ENCODE measurements around the gene PCLO. TPM values are rescaled to one million over a fixed set of nuclear protein-coding genes. Genes with fewer than 3 reads are reported as not detected.
"Not testable (repeated sequence)": the region's sequence is repeated elsewhere in the genome, so short reads cannot be mapped to it uniquely, and the experiment has no call there.

PCLO gene
- total and polyA plus RNA-seq, 2 donors, result 0.57 to 6.5 TPM

- Histone ChIP-seq H3K36me3 (ENCODE audit: insufficient read depth) (no peaks in the 10 kb centered on the region), H3K27ac (ENCODE audit: low read depth) (no peak overlapping the region), H3K4me1 (ENCODE audit: insufficient read depth) (no peaks in the 10 kb centered on the region), H3K4me3 (ENCODE audit: low read depth, low read length) (no peak overlapping the region)
- DNase-seq (ENCODE audit: extremely low spot score), result no peak
- WGBS, result 86% methylated on average over 4 of the region's 4 CpGs
Measured at GRCh38 chr7:82950436-82950835, 212.2 kb downstream of the PCLO start.

GRCh38 chr7:82945480-82945879 lies 217.2 kb downstream of the PCLO start:
- H3K4me1 ChIP-seq (ENCODE audit: insufficient read depth), result no peaks in the 10 kb centered on the region
- H3K4me3 ChIP-seq (ENCODE audit: low read depth, low read length), result no peak overlapping the region
- H3K36me3 ChIP-seq (ENCODE audit: insufficient read depth), result no peaks in the 10 kb centered on the region
- WGBS, result 72% methylated on average over 3 of the region's 3 CpGs
- H3K27ac ChIP-seq (ENCODE audit: low read depth), result no peak overlapping the region
- no peak for DNase-seq (ENCODE audit: extremely low spot score)

- Histone ChIP-seq H3K36me3 (ENCODE audit: insufficient read depth) (no peaks in the 10 kb centered on the region), H3K27ac (ENCODE audit: low read depth) (no peak overlapping the region), H3K4me1 (ENCODE audit: insufficient read depth) (no peaks in the 10 kb centered on the region), H3K4me3 (ENCODE audit: low read depth, low read length) (no peak overlapping the region)
- no peak for DNase-seq (ENCODE audit: extremely low spot score)
- WGBS, result 64% methylated on average over 4 of the region's 4 CpGs
Measured at GRCh38 chr7:82945056-82945455, 217.6 kb downstream of the PCLO start.

- no peak overlapping the region for H3K27ac ChIP-seq (ENCODE audit: low read depth)
- 85% methylated on average over 1 of the region's 1 CpG for WGBS
- H3K4me3 ChIP-seq (ENCODE audit: low read depth, low read length), result no peak overlapping the region
- H3K4me1 ChIP-seq (ENCODE audit: insufficient read depth), result no peaks in the 10 kb centered on the region
- no peak for DNase-seq (ENCODE audit: extremely low spot score)
- no peaks in the 10 kb centered on the region for H3K36me3 ChIP-seq (ENCODE audit: insufficient read depth)
Measured at GRCh38 chr7:82932516-82932915, 230.2 kb downstream of the PCLO start.

GRCh38 chr7:82926477-82926876 lies 236.2 kb downstream of the PCLO start:
- Histone ChIP-seq H3K4me1 (ENCODE audit: insufficient read depth) (no peaks in the 10 kb centered on the region), H3K4me3 (ENCODE audit: low read depth, low read length) (no peak overlapping the region), H3K27ac (ENCODE audit: low read depth) (no peak overlapping the region), H3K36me3 (ENCODE audit: insufficient read depth) (no peaks in the 10 kb centered on the region)
- DNase-seq (ENCODE audit: extremely low spot score), result no peak
- WGBS, result 87% methylated on average over 2 of the region's 2 CpGs

GRCh38 chr7:82925331-82925730 lies 237.4 kb downstream of the PCLO start:
- Histone ChIP-seq H3K4me1 (ENCODE audit: insufficient read depth) (no peaks in the 10 kb centered on the region), H3K4me3 (ENCODE audit: low read depth, low read length) (no peak overlapping the region), H3K27ac (ENCODE audit: low read depth) (no peak overlapping the region), H3K36me3 (ENCODE audit: insufficient read depth) (no peaks in the 10 kb centered on the region)
- DNase-seq (ENCODE audit: extremely low spot score), result no peak

GRCh38 chr7:82906502-82906901 lies 256.2 kb downstream of the PCLO start:
- 92% methylated on average over 1 of the region's 1 CpG for WGBS
- Histone ChIP-seq H3K4me1 (ENCODE audit: insufficient read depth) (no peaks in the 10 kb centered on the region), H3K36me3 (ENCODE audit: insufficient read depth) (no peaks in the 10 kb centered on the region), H3K4me3 (ENCODE audit: low read depth, low read length) (no peak overlapping the region), H3K27ac (ENCODE audit: low read depth) (no peak overlapping the region)
- DNase-seq (ENCODE audit: extremely low spot score), result no peak

- Histone ChIP-seq H3K4me3 (ENCODE audit: low read depth, low read length) (no peak overlapping the region), H3K4me1 (ENCODE audit: insufficient read depth) (no peaks in the 10 kb centered on the region), H3K27ac (ENCODE audit: low read depth) (no peak overlapping the region), H3K36me3 (ENCODE audit: insufficient read depth) (no peaks in the 10 kb centered on the region)
- WGBS, result 74% methylated on average over 3 of the region's 3 CpGs
- DNase-seq (ENCODE audit: extremely low spot score), result no peak
Measured at GRCh38 chr7:82904871-82905270, 257.8 kb downstream of the PCLO start.

GRCh38 chr7:82901098-82901497 lies 261.6 kb downstream of the PCLO start:
- not testable (repeated sequence) for H3K4me3 ChIP-seq (ENCODE audit: low read depth, low read length); H3K4me1 ChIP-seq (ENCODE audit: insufficient read depth); H3K27ac ChIP-seq (ENCODE audit: low read depth); DNase-seq (ENCODE audit: extremely low spot score); H3K36me3 ChIP-seq (ENCODE audit: insufficient read depth)
- 74% methylated on average over 2 of the region's 2 CpGs for WGBS

GRCh38 chr7:82897500-82897899 lies 265.2 kb downstream of the PCLO start:
- no peaks in the 10 kb centered on the region for H3K36me3 ChIP-seq (ENCODE audit: insufficient read depth)
- no peak overlapping the region for H3K27ac ChIP-seq (ENCODE audit: low read depth)
- H3K4me1 ChIP-seq (ENCODE audit: insufficient read depth), result no peaks in the 10 kb centered on the region
- no peak for DNase-seq (ENCODE audit: extremely low spot score)
- no peak overlapping the region for H3K4me3 ChIP-seq (ENCODE audit: low read depth, low read length)
- 85% methylated on average over 3 of the region's 3 CpGs for WGBS

- not testable (repeated sequence) for DNase-seq (ENCODE audit: extremely low spot score); H3K27ac ChIP-seq (ENCODE audit: low read depth); H3K4me1 ChIP-seq (ENCODE audit: insufficient read depth); H3K4me3 ChIP-seq (ENCODE audit: low read depth, low read length); H3K36me3 ChIP-seq (ENCODE audit: insufficient read depth)
- 68% methylated on average over 7 of the region's 7 CpGs for WGBS
Measured at GRCh38 chr7:82894341-82894740, 268.3 kb downstream of the PCLO start.

GRCh38 chr7:82886324-82886723 lies 276.4 kb downstream of the PCLO start:
- H3K4me3 ChIP-seq (ENCODE audit: low read depth, low read length), result no peak overlapping the region
- no peaks in the 10 kb centered on the region for H3K36me3 ChIP-seq (ENCODE audit: insufficient read depth)
- 49% methylated on average over 1 of the region's 1 CpG for WGBS
- H3K4me1 ChIP-seq (ENCODE audit: insufficient read depth), result no peaks in the 10 kb centered on the region
- no peak for DNase-seq (ENCODE audit: extremely low spot score)
- no peak overlapping the region for H3K27ac ChIP-seq (ENCODE audit: low read depth)

- no peak for DNase-seq (ENCODE audit: extremely low spot score)
- Histone ChIP-seq H3K27ac (ENCODE audit: low read depth) (no peak overlapping the region), H3K4me3 (ENCODE audit: low read depth, low read length) (no peak overlapping the region)
Measured at GRCh38 chr7:82865856-82866255, 296.8 kb downstream of the PCLO start.

GRCh38 chr7:82859106-82859850 lies 303.4 kb downstream of the PCLO start:
- H3K4me3 ChIP-seq (ENCODE audit: low read depth, low read length), result no peak overlapping the region
- WGBS, result 74% methylated on average over 1 of the region's 1 CpG
- H3K4me1 ChIP-seq (ENCODE audit: insufficient read depth), result no peaks in the 10 kb centered on the region
- DNase-seq (ENCODE audit: extremely low spot score), result no peak
- no peak overlapping the region for H3K27ac ChIP-seq (ENCODE audit: low read depth)
- H3K36me3 ChIP-seq (ENCODE audit: insufficient read depth), result no peaks in the 10 kb centered on the region

More at GRCh38 chr7:82865856-82866255, 296.8 kb downstream of the PCLO start:
- Histone ChIP-seq H3K36me3 (ENCODE audit: insufficient read depth) (no peaks in the 10 kb centered on the region), H3K4me1 (ENCODE audit: insufficient read depth) (no peaks in the 10 kb centered on the region)
- WGBS, result 81% methylated on average over 6 of the region's 6 CpGs

- H3K4me3 ChIP-seq (ENCODE audit: low read depth, low read length), result no peak overlapping the region
- no peak for DNase-seq (ENCODE audit: extremely low spot score)
- H3K36me3 ChIP-seq (ENCODE audit: insufficient read depth), result no peaks in the 10 kb centered on the region
- H3K4me1 ChIP-seq (ENCODE audit: insufficient read depth), result no peaks in the 10 kb centered on the region
- WGBS, result 84% methylated on average over 4 of the region's 4 CpGs
- no peak overlapping the region for H3K27ac ChIP-seq (ENCODE audit: low read depth)
Measured at GRCh38 chr7:82851121-82851520, 311.6 kb downstream of the PCLO start.
